ENCODE measurements around the gene LHX3.

Gene LHX3

DNA sequence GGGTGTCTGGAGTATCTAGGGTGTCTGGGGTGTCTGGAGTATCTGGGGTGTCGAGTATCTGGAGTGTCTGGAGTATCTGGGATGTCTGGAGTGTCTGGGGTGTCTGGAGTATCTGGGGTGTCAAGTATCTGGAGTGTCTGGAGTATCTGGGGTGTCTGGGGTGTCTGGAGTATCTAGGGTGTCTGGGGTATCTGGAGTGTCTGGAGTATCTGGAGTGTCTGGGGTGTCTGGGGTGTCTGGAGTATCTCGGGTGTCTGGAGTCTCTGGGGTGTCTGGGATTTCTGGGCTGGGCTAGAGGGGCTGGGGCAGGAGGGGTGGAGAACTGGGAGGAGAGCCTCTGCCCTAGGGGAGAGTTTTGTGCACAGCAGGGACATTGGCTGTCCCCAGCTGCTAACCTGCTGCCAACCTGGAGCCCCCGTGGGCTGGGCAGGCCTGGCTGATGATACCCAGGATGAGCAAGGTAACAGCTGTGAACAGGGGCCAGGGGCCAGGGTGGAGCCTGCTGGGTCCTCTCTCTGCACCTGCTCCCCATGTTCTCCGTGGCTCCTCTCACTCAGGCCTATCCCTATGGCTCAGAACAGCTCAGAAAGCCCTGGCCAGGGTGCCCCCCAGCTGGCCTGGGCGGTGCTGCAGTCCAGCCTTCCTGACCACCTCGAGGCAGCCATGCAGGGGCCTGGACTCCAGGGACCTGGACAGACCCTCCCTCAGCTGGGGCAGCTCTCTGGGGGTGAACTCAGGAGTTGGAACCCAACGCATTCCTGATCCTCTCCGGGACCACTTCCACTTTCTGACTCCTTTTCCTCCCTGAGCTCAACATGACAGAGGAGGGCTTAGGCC is 29.9 kb downstream of the LHX3 start:
- no peak for DNase-seq

DNA sequence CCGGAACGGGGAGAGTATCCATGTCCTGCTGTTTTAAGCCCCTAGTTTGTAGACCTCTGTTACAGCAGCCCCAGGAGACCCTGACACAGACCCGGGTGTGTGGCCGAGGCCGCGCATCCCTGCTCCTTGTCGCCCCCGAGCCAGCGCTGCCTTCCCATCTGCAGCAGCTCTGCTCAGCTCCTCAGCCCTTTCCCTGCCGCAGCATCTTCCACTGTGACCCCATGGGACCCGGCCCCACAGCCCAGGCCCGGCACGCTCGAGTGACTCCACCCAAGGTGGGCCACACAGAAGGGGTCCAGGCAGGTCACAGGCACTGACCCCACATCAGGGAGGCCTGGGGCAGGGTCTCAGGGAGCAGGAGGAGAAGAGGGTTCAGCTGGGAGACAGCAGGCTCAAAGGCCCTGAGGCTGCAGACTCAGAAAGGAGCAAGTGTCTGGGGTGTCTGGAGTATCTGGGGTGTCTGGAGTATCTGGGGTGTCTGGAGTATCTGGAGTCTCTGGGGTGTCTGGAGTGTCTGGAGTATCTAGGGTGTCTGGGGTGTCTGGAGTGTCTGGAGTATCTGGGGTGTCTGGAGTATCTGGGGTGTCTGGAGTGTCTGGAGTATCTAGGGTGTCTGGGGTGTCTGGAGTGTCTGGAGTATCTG is 31.2 kb downstream of the LHX3 start:
- no peak for DNase-seq

DNA sequence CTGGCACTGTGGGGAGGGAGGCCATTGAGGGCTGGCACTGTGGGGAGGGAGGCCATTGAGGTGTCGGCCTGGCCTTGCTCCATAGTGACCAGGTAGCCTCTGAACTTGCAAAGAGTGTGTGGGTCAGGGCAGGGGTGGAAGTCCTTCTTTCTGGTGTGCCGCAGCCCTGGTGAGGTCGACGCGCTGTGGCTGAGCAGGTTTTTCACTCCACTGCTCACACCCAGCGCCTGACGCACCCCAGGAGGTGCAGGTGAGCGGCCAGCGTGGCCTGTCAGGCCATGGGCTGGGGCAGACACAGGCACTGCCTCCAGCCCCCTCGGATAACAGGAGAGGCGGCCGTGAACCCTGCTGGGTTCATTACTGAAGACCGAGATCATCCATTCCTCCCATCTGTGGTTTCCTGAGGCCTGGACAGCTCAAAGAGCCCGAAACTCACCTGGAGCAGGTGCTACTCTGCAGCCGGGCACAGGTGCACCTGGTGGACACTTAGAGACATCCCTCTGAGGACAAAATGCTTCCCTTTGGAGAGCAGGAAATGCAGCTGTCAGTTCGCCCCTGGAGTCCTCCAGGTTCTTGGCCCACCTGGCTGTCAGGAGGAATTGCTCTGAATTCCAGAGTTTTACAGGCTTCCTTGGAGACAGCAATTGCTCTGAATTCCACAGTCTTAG is 32.4 kb downstream of the LHX3 start:
- DNase-seq = no peak

GRCh38 chr9:136171801-136172411 is 33.0 kb downstream of the LHX3 start:
- DNase-seq = no peak

- no peak for DNase-seq
Measured at GRCh38 chr9:136171009-136171800, 33.7 kb downstream of the LHX3 start.

DNA sequence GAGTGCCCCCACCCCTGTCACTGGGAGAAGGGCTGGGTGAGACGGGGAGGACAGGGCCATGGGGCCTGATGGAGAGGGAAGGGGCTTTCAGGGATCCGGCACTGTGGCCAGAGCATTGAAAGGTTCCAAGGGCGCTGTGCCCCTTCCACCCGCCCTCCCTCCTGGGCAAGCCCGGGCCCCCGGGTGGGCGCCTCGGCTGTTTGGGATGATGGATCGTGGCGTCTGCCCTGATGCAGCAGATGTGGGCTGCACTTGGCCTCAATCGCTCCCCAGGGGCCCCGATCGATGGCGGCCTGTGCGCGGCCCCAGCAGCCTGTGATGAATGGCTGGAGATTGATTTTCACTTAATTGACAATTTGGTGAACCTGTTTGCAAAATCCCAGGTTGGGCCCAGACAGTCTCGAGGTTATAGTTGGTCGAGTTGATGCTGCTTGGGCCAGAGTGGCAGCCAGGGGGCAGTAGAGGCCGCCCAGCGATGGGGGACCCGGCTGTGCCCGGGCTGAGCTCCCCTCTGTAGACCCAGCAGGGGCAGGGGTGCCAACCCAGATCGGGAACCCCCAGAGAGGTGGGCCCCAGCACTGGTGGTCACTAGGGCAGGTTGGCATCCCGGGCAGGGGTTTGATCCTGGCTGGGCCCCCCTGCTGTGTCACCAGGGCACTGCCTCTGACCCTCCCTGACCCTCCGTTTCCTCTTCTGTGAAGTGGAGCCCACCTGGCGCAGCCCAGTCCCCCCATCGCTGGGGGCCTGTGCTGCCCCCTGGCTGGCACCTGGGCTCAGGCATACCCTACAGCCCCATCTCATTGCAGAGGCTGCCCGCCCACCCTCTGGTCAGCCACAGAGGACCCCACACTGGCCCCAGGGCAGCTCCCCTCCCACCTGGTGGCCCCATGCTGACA is 34.7 kb downstream of the LHX3 start:
- peak; percentile 9 for DNase-seq

DNA sequence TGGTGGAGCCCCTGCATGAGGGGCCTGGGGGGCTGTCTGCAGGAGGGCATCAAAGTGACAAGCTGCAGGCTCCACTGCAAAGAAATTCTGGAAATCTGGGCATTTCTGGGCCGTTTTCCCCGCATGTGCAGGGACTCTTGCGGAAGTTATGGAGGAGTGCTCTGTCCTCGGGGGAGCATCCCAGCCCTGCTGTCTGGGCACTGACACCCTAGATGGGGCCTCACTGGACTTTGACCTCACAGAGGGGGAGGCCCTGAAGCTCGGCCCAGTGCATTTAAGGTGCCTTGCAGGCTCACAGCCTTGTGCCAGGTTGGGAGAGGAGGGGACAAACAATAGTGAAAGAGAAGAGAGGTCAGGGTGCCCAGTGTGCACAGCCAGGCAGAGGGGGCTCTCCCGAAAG is 35.4 kb downstream of the LHX3 start:
- no peak for DNase-seq

DNA sequence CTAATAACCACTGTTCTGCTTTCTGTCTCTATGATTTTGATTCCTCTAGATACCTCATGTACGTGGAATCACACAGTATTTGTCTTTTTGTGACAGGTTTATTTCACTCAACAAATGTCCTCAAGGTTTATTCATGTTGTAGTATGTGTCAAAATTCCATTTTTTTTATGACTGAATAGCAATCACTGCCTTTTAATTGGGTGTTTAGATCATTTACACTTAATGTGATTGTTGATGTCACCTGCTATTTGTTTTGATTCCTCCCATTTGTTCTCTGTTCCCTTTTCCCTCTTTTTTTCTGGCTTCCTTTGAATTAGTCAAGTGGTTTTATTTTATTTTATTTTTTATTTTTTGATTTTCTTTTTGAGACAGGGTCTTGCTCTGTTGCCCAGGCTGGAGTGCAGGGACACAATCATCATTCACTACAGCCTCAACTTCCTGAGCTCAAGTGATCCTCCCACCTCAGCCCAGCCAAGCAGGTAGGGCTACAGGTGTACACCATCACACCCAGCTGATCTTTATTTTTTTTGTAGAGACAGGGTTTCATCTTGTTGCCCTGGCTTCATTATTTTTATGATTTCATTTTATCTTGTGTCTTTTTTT is 41.6 kb downstream of the LHX3 start:
- no peak for DNase-seq

- no peak for DNase-seq
Measured at GRCh38 chr9:136160995-136161610, 43.8 kb downstream of the LHX3 start.

GRCh38 chr9:136160381-136160841 is 44.5 kb downstream of the LHX3 start:
- no peak for DNase-seq

DNA sequence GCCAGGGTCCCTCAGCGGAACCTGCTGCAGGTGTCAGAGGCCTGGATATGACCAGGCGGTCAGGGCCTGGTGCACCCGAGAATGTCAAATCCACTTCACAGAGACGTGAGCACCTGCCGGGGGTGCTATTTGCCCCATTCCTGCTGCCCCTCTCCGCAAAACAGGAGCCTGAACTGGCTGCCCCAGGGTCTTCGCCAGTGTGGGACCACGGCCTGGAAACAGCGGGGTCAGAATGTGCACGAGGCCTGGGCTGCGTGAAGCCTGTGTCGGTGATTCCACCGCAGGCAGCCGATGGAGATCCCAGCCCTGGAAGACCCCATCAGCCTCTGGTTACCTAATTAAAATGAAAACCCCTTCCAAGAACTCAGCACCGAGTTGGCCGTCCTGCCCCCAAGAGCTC is 45.1 kb downstream of the LHX3 start:
- DNase-seq = no peak

DNA sequence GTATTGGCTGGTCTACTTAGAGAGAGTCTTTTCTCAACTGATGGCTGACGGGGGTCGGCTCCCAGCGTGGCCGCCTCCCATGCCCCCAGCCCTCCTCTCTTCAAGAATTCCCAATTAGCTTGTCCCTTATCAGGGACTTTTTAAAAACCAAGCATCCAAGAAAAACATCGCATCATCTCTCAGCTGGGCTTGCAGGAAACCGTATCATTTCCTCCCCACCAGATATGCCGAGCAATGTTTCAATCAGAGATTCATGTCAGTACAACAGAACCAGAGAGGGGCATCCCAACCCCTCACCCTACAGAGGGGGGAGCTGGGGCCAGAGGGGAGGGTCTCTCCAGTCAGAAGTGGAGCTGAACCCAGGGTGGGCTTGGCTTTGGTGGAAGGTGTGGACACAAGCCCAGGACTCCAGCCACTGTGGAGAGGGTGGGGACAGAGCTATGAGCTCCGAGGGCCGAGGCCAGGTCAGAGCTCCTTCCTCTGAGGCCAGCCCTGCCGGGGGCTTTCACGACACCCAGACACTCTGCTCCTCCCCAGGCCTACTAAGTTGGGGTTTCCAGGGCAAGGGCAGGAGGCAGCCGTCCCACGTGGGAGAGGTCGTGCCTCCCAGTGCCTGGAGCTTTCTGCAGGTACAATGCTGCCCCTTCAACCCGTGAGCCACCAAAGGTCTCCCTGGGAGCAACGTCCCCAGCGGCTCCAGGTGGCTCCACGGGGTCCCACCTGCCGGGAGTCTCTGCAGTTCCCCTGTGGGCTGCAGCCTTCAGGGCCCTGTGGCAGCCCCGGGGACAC is 47.3 kb downstream of the LHX3 start:
- DNase-seq = no peak

- DNase-seq = no peak
Measured at GRCh38 chr9:136156209-136157120, 48.5 kb downstream of the LHX3 start.

- DNase-seq = no peak
Measured at GRCh38 chr9:136155576-136155975, 49.4 kb downstream of the LHX3 start.

GRCh38 chr9:136154943-136155342 is 50.0 kb downstream of the LHX3 start:
- DNase-seq = no peak

GRCh38 chr9:136153381-136154065 is 51.4 kb downstream of the LHX3 start:
- no peak for DNase-seq

DNA sequence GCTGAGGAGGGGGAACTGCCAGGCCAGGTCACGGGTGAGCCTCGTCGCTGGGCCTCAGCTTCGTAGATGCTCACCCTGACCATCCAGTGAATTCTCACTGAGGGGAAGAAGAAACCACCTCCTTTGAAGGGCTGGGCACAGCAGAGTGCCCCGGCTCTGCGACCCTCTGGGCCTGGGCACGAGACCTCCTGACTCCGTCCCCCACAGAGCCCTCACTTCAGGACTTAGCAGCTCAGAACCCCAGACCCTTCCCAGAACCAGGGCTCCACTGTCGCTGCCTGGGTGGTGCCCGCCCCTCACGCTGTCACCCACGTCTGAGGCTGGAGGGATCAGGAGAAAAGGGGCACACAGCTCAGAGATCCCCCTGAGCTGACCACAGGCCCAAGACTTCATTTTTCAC is 52.0 kb downstream of the LHX3 start:
- no peak for DNase-seq

GRCh38 chr9:136152543-136152866 is 52.4 kb downstream of the LHX3 start:
- no peak for DNase-seq
